ENCODE results near the gene KLLN.

- TF ChIP-seq CTCF (conservative IDR thresholded peaks at IDR 0.05), result no peak
- no peak for TF ChIP-seq EZH2 (IDR thresholded peaks at IDR 0.05; ENCODE audit: low read depth)
These were observed 36.7 kb downstream of the KLLN start for GRCh38 chr10:87826653-87827052.
